IMR-90 (cell line): Measurements from ENCODE around the gene SVIL. TPM values are rescaled to one million over a fixed set of nuclear protein-coding genes. Genes with fewer than 3 reads are reported as not detected.
A peak's percentile ranks its signal among the peaks of the same experiment; 100 is the strongest.

Experiments
- ATAC-seq: fragments of 200-7000 bp; cut with Tn5 transposase; 2 replicates; pipeline ENCODE4 v1.9.1; 2020; ENCODE audit warnings: low read depth, mild to moderate bottlenecking, moderate library complexity
- BruUV-seq: library from RNA; stranded (reverse); fragments of 400-500 nt; replicated peaks from 2 replicates; lab custom pipeline; 2021; lab: Mats Ljungman, UMichigan
- CTCF ChIA-PET: fragments of 300-600 bp; formaldehyde crosslinking; extraction: SDS; loops from one replicate; lab custom pipeline; 2021; ENCODE audit warnings: antibody characterized with exemption; lab: Yijun Ruan, JAX
- POLR2A ChIA-PET: fragments of 300-600 bp; sonication (Branson Sonifier 250); formaldehyde crosslinking; loops from one replicate; lab custom pipeline; 2022; ENCODE audit warnings: antibody characterized with exemption; ENCODE audit not compliant: unreplicated experiment; lab: Charles Lee
- DNase-seq: peaks from one replicate; pipeline ENCODE4 v3.0.0; 2013
- H2AFZ ChIP-seq: replicated peaks from 2 replicates; pipeline ENCODE3; 2013; ENCODE audit warnings: low read length, mild to moderate bottlenecking; ENCODE audit not compliant: poor library complexity
- H2AK5ac ChIP-seq: 2 replicates; pipeline ENCODE4 v1.6.1; 2013; ENCODE audit warnings: low read depth, low read length, inconsistent platforms
- H2AK9ac ChIP-seq: replicated peaks from 2 replicates; pipeline ENCODE3; 2013; ENCODE audit warnings: mild to moderate bottlenecking, low read depth, low read length, moderate library complexity; ENCODE audit not compliant: poor library complexity
- H2BK120ac ChIP-seq: 2 replicates; pipeline ENCODE4 v1.6.1; 2013; ENCODE audit warnings: low read depth, low read length, inconsistent platforms
- H2BK15ac ChIP-seq: 3 replicates; pipeline ENCODE4 v1.6.1; 2013; ENCODE audit warnings: low read depth, low read length, inconsistent platforms
- H2BK20ac ChIP-seq: 2 replicates; pipeline ENCODE4 v1.6.1; 2013; ENCODE audit warnings: low read depth, mild to moderate bottlenecking, inconsistent platforms, low read length, moderate library complexity
- H2BK5ac ChIP-seq: 2 replicates; pipeline ENCODE4 v1.6.1; 2013; ENCODE audit warnings: mild to moderate bottlenecking, low read depth, low read length, inconsistent platforms; ENCODE audit not compliant: poor library complexity, severe bottlenecking
- H3K14ac ChIP-seq: replicated peaks from 2 replicates; pipeline ENCODE4 v1.6.1; 2013; ENCODE audit warnings: low read depth, low read length, inconsistent platforms
- H3K18ac ChIP-seq: 2 replicates; pipeline ENCODE4 v1.6.1; 2013; ENCODE audit warnings: low read depth, low read length, control low read depth
- H3K23ac ChIP-seq: 2 replicates; pipeline ENCODE4 v1.6.1; 2013; ENCODE audit warnings: low read depth, low read length, inconsistent platforms
- H3K27ac ChIP-seq: 2 replicates; pipeline ENCODE4 v1.5.1; 2013; ENCODE audit warnings: mild to moderate bottlenecking, control low read depth, low read length; ENCODE audit not compliant: insufficient read depth
- H3K27me3 ChIP-seq: 2 replicates; pipeline ENCODE4 v1.6.1; 2013; ENCODE audit warnings: low read length; ENCODE audit not compliant: control insufficient read depth, insufficient read depth
- H3K36me3 ChIP-seq: 2 replicates; pipeline ENCODE4 v1.6.1; 2013; ENCODE audit warnings: low read length, mixed read lengths; ENCODE audit not compliant: control insufficient read depth, insufficient read depth
- H3K4ac ChIP-seq: 2 replicates; pipeline ENCODE4 v1.6.1; 2013; ENCODE audit warnings: low read depth, low read length, inconsistent platforms
- H3K4me1 ChIP-seq: 2 replicates; pipeline ENCODE4 v1.6.1; 2013; ENCODE audit warnings: low read length, mixed read lengths; ENCODE audit not compliant: control insufficient read depth, insufficient read depth
- H3K4me2 ChIP-seq: 2 replicates; pipeline ENCODE4 v1.6.1; 2013; ENCODE audit warnings: low read depth, mild to moderate bottlenecking, control low read depth, low read length, moderate library complexity
- H3K4me3 ChIP-seq: 2 replicates; pipeline ENCODE4 v1.5.1; 2013; ENCODE audit warnings: low read depth, mild to moderate bottlenecking, control low read depth, low read length, moderate library complexity; ENCODE audit not compliant: insufficient read depth
- H3K56ac ChIP-seq: 2 replicates; pipeline ENCODE4 v1.6.1; 2013; ENCODE audit warnings: low read length, inconsistent platforms; ENCODE audit not compliant: insufficient read depth; ENCODE audit errors: extremely low read depth
- H3K79me1 ChIP-seq, 2 experiments: 2 replicates each; pipeline ENCODE4 v1.6.1; 2013; ENCODE audit warnings: low read length in 2 of 2, inconsistent platforms in 1 of 2, low read depth in 1 of 2
- H3K9ac ChIP-seq: 2 replicates; pipeline ENCODE4 v1.6.1; 2013; ENCODE audit warnings: low read depth, low read length, control low read depth
- H3K9me1 ChIP-seq: 2 replicates; pipeline ENCODE4 v1.6.1; 2013; ENCODE audit warnings: low read length, inconsistent platforms; ENCODE audit not compliant: insufficient read depth
- H3K9me3 ChIP-seq: 2 replicates; pipeline ENCODE4 v1.6.1; 2013; ENCODE audit warnings: low read length; ENCODE audit not compliant: control insufficient read depth, insufficient read depth
- H4K20me1 ChIP-seq: 2 replicates; pipeline ENCODE4 v1.6.1; 2013; ENCODE audit warnings: low read length, inconsistent platforms; ENCODE audit not compliant: insufficient read depth
- H4K5ac ChIP-seq: 2 replicates; pipeline ENCODE4 v1.6.1; 2013; ENCODE audit warnings: mild to moderate bottlenecking, low read depth, low read length, control low read depth
- H4K8ac ChIP-seq, 2 experiments: 2 replicates each; pipeline ENCODE4 v1.6.1; 2013; ENCODE audit warnings: low read depth in 2 of 2, low read length in 2 of 2, control low read depth in 1 of 2, inconsistent platforms in 1 of 2
- H4K91ac ChIP-seq: 2 replicates; pipeline ENCODE4 v1.6.1; 2013; ENCODE audit warnings: low read depth, low read length, inconsistent platforms; ENCODE audit not compliant: insufficient read depth
- BHLHE40 ChIP-seq: fragments of 150-350 bp; IDR thresholded peaks from 2 replicates; pipeline ENCODE4 v1.6.1; 2016; ENCODE audit warnings: mild to moderate bottlenecking, low read depth, low read length
- NFE2L2 ChIP-seq: fragments of 150-350 bp; IDR thresholded peaks from 2 replicates; pipeline ENCODE4 v1.6.1; 2016; ENCODE audit warnings: low read depth, mild to moderate bottlenecking, low read length
- POLR2A ChIP-seq: IDR thresholded peaks from 2 replicates; pipeline ENCODE4 v1.6.1; 2012; ENCODE audit warnings: mild to moderate bottlenecking, low read depth, low read length
- SMC3 ChIP-seq: fragments of 150-350 bp; IDR thresholded peaks from 2 replicates; pipeline ENCODE4 v1.6.1; 2016; ENCODE audit warnings: low read depth, mild to moderate bottlenecking, antibody characterized with exemption, low read length, moderate library complexity
- WGBS, 2 experiments: methylation state at CpG; one replicate each; pipeline versions ENCODE4 v1.1.5 to v1.1.7; 2013; ENCODE audit warnings: missing lambda C conversion rate in 2 of 2; ENCODE audit not compliant: insufficient read length in 1 of 2; ENCODE audit errors: extremely low coverage in 2 of 2; 5-methylcytosine and 5-hydroxymethylcytosine counted together
- dilution Hi-C: fragments of 300-500 bp; cut with HindIII; formaldehyde crosslinking; loops from one replicate; pipeline ENCODE4 v1.14.3; 2018; ENCODE audit warnings: low sequenced_read_pairs; ENCODE audit not compliant: unreplicated experiment
- in situ Hi-C: fragments of 300-500 bp; cut with MboI; formaldehyde crosslinking; loops from 3 replicates; pipeline ENCODE4 v1.14.3; 2019; ENCODE audit warnings: low sequenced_read_pairs, inconsistent platforms, mixed read lengths
- intact Hi-C: fragments of 100-400 bp; cut with micrococcal nuclease; formaldehyde crosslinking; loops from 2 replicates; pipeline ENCODE4 v1.10.0; 2022
- polyA plus RNA-seq, 3 experiments: library from polyadenylated mRNA; depleted of rRNA; stranded (reverse); fragments of >200 nt; gene quantifications; 2 replicates each; pipeline ENCODE4 v1.2.3, GENCODE V29; 2012; ENCODE audit warnings: low replicate concordance in 1 of 3
- total RNA-seq: library from RNA; depleted of rRNA; stranded (reverse); fragments of >200 nt; gene quantifications from 2 replicates; pipeline ENCODE4 v1.2.3, GENCODE V29; 2012

SVIL gene
- total and polyA plus RNA-seq, 2 of the 4 experiments (the other 2 are of a cell fraction), result 11.5 to 11.6 TPM

- ATAC-seq (peak; percentile 19; the same call in 1 of the 2 replicates), DNase-seq (no peak)
- H4K8ac ChIP-seq, result peak overlapping the region in 1 of 2 experiments; percentile 17; a peak in 1 of 4 replicates
- ChIA-PET POLR2A (no interaction called here), CTCF (interaction anchor here (0.8 to 1.8 kb wide), 3 partner anchors 11 to 15 kb away, joined by 4 to 8 read pairs (median 4); no protein-coding TSS in a partner anchor)
- no peak overlapping the region for H3K18ac ChIP-seq
- no peak overlapping the region for H3K9ac ChIP-seq
- H3K27me3 ChIP-seq, result no peaks in the 10 kb centered on the region
- H2BK15ac ChIP-seq, result 0 out of 3 replicates have a peak overlapping the region, but pooled peaks have one; percentile 33
- peak overlapping the region; percentile 82 for H2AK5ac ChIP-seq
- BruUV-seq, result no TSS peak
- H2AK9ac ChIP-seq, result no peak overlapping the region
- intact Hi-C loops (no loop called here), in situ Hi-C loops (no loop called here), dilution Hi-C loops (no loop called here)
- H4K20me1 ChIP-seq, result no peaks in the 10 kb centered on the region
- TF ChIP-seq SMC3 (no peak), BHLHE40 (no peak), NFE2L2 (no peak), POLR2A (no peak)
- no peak overlapping the region for H4K5ac ChIP-seq
- no peak overlapping the region for H3K4me2 ChIP-seq
- peak overlapping the region; percentile 56; the same call in 1 of the 2 replicates for H2BK20ac ChIP-seq
- peaks cover 0 to 5% of the 10 kb centered on the region in 2 experiments; a peak in 1 of 4 replicates for H3K79me1 ChIP-seq
- peak overlapping the region; percentile 42; the same call in 1 of the 2 replicates for H3K14ac ChIP-seq
- H3K23ac ChIP-seq, result no peak overlapping the region
- H2BK120ac ChIP-seq, result peak overlapping the region; percentile 35; the same call in 1 of the 2 replicates
- H2BK5ac ChIP-seq, result no peak overlapping the region
- H3K9me1 ChIP-seq, result peaks cover 3% of the 10 kb centered on the region; the same call in 1 of the 2 replicates
- no peak overlapping the region for H3K27ac ChIP-seq
- H3K4me1 ChIP-seq, result peaks cover 2% of the 10 kb centered on the region; the same call in 1 of the 2 replicates
- 0 out of 2 replicates have a peak overlapping the region, but pooled peaks have one; percentile 17 for H4K91ac ChIP-seq
- H3K4ac ChIP-seq, result peak overlapping the region; percentile 43; the same call in 1 of the 2 replicates
- H3K9me3 ChIP-seq, result no peaks in the 10 kb centered on the region
- H3K4me3 ChIP-seq, result no peak overlapping the region
- no peak overlapping the region for H2AFZ ChIP-seq
- no peak overlapping the region for H3K56ac ChIP-seq
- peaks cover 3% of the 10 kb centered on the region for H3K36me3 ChIP-seq
- no CpG with 5 or more reads among the region's 1 CpG for WGBS, 2 experiments
Measured at GRCh38 chr10:29502351-29502750, 132.4 kb downstream of the SVIL start.
